Measurements from ENCODE around the gene ITGAL.

- no peak for TF ChIP-seq EZH2 (IDR thresholded peaks at IDR 0.05; ENCODE audit: borderline replicate concordance, low read depth, low read length, poor library complexity, severe bottlenecking)
- no peak for TF ChIP-seq CTCF (conservative IDR thresholded peaks at IDR 0.05; ENCODE audit: low read depth, low read length)
Measured at GRCh38 chr16:30473231-30474073, 910 bp downstream of the ITGAL start.

All from A673 (cell line).